G401 (cell line): ENCODE results near the gene BMPER. TPM values are rescaled to one million over a fixed set of nuclear protein-coding genes. Genes with fewer than 3 reads are reported as not detected.

Experiments
- DNase-seq: peaks from one replicate; pipeline ENCODE4 v3.0.0-alpha.2; 2015; ENCODE audit warnings: low spot score
- in situ Hi-C: cut with HindIII; loops from 2 replicates; pipeline ENCODE4 v1.10.0; 2016; ENCODE audit warnings: low sequenced_read_pairs, mixed read lengths
- total RNA-seq: library from RNA; depleted of rRNA; stranded (reverse); fragments of >200 nt; shearing (Covaris generic); gene quantifications from 2 replicates; pipeline ENCODE4 v1.2.3, GENCODE V29; 2014

The BMPER gene
- total RNA-seq, 1 experiment from 2014 or later, result not detected

DNA sequence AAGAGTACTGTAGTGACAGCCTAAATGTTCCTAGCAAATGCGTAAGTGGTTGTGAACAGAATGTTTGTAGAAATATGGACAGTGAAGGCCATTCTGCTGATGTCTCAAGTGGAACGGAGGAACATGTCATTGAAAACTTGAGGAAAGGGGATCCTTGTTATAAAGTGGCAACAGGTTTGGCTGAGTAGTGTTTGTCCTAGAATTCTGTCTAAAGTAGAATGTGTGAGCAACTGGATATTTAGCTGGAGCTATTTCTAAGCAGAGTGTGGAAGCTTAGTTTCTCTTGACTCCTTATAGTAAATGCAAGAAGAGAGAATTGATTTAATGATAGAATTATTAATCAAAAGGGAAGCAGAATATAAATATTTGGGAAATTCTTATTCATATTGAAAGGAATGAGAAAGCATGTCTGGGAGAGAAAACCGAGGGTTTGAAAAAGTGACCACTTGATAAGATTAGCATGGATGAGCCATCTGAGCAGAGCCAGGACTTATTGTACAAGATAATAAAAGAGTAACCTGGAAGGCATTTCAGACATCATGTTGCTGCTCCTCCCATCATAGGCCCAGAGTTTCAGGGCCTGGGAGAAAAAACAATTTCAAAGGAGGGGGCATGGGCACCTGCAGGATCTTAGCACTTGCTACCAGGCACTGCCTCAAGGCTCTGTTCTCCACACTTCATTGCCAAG lies 276.1 kb downstream of the BMPER start:
- in situ Hi-C loops, result no loop called here
- DNase-seq, result no peak

DNA sequence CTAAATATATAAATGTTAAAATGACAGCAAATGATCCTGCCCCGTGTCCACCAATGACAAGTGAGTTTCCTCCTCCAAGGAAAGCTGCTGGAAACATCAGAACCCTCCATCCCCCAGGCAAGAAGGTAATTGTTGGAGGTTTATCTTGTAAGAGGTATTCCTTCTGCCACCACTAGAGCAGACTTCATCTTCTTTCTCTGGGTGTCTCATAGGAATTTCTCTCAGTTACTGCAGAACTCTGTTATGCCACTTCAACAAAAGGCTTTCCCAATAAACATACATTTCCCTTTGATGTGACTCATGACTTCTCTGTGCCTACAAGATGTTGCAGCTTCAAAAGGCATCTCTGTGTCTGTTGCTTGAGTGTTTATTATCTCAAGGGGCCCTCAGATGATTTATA lies 279.1 kb downstream of the BMPER start:
- in situ Hi-C loops, result no loop called here
- DNase-seq, result no peak

DNA sequence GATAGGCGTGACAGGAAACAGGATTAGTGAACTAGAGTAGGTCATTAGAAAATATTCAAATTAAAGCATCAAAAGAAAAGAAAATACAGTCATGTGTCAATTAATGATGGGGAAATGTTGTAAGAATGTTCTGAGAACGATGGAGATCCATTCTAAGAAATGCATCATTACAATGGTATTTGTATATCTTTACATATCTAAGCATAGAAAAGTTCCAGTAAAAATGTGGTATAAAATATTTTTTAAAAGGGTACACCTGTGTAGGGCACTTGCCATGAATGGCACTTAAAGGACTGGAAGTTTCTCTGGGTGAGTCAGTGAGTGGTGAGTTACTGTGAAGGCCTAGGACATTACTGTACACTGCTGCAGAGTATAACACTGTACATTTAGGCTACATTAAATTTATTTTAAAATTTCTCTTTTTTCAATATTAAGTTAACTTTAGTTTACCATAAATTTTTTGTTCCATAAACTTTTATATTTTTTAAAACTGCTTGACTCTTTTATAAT lies 282.5 kb downstream of the BMPER start:
- DNase-seq, result no peak
- in situ Hi-C loops, result no loop called here

DNA sequence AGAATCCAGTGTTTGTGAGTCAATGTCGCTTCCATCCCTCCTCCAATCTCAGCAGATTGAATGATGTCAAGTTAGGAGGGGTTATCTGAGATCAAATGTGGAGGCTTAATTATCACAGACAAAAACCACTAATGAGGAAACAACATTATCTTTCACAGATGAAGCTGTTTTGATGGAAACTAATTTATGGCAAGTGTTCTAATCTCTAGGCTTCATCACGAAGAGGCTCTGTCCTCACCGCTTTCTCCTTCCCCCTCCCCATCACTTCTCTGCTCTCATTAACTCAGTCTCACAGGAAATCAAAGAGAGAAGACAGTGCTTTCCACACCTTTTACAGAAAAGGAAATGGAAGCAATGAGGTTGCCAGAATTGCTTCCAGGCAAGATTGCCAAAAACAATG lies 283.7 kb downstream of the BMPER start:
- in situ Hi-C loops, result no loop called here
- no peak for DNase-seq

DNA sequence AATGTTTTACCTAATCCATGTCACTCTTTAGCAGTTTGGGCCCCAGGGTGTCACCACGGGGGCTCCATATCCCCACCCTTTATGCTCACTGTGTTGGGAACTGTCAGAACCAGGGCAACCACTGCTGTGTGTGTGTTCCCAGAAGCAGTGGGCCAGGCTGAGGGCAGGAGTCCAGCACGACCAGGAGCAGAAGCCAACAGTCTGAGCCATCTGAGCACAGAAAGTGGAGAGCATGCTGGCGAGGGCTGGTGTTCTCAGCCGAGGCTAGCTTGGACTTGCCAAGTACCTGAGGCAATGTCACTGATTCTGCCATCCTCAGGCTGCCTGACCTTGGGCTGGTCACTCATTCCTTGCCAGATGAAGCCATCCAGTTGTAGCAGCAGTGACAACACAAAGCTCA lies 285.0 kb downstream of the BMPER start:
- in situ Hi-C loops, result no loop called here

DNA sequence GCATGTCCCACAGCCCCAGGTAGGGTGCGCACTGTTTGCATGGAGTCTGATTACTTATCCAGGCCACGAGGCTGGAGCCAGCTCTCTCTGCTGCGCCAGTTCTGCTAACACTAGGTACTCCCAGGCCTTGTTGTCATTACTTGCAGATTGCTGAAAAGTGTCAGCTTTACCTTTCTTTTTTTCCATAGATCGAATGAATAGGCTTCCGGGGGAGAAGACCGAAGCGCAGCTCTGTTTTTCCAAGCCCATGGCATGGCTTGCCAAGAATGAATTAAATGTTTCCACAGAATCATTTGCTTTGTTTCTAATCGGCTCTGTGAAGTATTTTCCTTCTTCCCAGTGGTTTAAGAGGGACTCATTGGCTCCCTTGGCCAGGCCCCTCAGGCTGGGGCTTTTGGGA lies 285.8 kb downstream of the BMPER start:
- in situ Hi-C loops, result no loop called here
- DNase-seq, result peak; percentile 8

More for the DNA sequence above, 285.0 kb downstream of the BMPER start:
- peak; percentile 97 for DNase-seq

DNA sequence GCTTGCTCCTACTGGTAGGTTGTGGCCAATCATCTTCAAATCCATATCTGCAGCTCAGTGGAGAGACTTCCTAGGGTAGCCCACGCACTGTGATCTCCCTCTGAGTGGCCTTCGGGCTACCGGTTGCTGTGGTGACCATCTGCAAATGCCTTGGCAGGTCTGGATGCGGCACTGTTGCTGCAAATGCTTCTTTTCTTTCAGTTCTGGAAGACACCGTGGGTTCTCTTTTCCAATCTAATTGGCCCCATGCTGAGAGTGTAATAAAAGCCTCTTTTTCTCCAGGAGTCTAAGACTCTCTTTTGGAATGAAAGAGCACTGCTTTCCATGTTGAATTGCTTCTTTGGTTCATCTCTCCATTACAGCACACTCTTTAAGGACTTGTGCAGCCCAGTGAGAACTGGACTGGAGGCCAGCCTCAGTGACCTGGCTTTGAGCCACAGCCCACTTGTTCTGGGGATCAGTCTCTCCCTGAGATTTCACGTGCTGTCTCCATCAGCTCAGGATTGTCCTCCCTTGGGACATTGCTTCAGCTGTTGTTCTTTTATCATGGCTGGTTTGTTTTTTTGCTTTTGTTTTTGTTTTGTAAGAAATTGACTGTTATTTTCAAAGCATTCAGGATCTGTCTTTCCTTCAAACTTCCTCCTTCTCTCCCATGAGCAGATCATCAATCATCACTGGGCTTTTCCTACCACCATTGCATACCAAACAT lies 286.6 kb downstream of the BMPER start:
- peak; percentile 84 for DNase-seq
- in situ Hi-C loops, result no loop called here

DNA sequence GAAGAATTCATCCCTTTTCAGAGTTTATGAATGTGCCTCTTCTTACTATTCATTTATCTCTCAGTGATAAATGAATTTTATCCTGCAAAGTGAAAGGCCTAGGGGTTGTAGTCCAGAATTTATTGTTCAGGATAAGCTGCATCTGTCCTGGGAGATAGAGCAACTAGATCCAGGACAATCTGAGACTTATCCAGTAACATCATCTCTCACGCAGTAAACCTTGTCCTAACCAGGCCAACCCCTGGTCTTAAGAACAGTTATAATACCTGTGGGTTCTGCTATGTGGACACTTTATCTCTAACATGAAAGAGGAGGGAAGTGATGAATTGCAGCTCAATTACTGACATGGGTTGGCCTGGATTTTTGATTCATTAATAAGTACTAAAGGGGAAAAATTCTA lies 287.6 kb downstream of the BMPER start:
- DNase-seq, result no peak
- in situ Hi-C loops, result no loop called here

DNA sequence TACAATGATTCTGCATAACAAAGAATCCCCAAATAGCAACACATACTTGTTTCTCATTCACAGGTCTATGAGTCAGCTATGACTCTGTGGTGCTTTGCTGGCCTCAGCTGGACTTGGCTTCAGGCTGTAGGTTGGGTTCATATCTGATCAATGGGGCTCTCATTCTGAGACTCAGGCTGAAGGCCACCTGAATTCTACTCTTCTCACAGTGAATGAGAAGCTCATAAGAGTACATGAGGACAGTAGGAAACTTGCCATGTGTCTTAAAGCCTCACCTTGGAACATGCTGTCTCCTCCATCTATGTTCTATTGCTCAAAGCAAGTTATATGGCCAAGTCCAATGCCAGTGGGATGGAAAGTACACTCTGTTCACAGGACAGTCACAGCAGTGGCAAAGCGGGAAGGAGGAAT lies 292.9 kb downstream of the BMPER start:
- in situ Hi-C loops, result no loop called here

More for the DNA sequence above, 292.9 kb downstream of the BMPER start:
- DNase-seq, result no peak
